ENCODE data around the gene OGDHL.

GRCh38 chr10:49749144-49749543 lies 13.0 kb downstream of the OGDHL start:
- TF ChIP-seq CTCF (IDR thresholded peaks at IDR 0.05; ENCODE audit: insufficient read depth, low read depth, low read length): no peak
- no peak for TF ChIP-seq EZH2 (IDR thresholded peaks at IDR 0.05; ENCODE audit: insufficient read depth, low read length)

Data from astrocyte (in vitro differentiated cells and primary cell).